GM19035 (cell line): Measurements from ENCODE around the gene LRRC66.

Source experiments
- ATAC-seq: cut with Tn5 transposase; IDR thresholded peaks from one replicate; pipeline ENCODE4 v1.9.1; 2021; ENCODE audit not compliant: unreplicated experiment

The LRRC66 gene

GRCh38 chr4:52015366-52015765, 4.8 kb downstream of the LRRC66 start:
- ATAC-seq = no peak

GRCh38 chr4:52014903-52015302, 5.3 kb downstream of the LRRC66 start:
- ATAC-seq = no peak

DNA sequence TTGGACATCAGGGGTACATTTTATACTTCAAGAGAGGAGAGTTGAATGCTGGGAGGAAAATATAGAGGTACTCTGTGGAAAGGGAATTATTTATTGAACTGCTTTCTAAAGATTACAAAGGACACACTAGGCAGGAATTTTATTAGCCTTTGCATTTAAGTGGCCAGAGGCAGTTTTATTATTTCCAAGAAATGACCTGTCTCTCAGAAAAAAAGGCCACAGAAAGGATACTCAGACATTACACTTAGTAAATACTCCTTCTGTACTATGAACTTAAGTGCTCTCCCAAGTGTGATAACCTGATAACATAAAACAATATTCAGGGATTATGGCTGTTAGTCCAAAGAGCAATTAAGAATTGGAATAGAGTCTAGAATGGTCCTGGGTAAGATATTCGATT, 7.5 kb downstream of the LRRC66 start:
- no peak for ATAC-seq

DNA sequence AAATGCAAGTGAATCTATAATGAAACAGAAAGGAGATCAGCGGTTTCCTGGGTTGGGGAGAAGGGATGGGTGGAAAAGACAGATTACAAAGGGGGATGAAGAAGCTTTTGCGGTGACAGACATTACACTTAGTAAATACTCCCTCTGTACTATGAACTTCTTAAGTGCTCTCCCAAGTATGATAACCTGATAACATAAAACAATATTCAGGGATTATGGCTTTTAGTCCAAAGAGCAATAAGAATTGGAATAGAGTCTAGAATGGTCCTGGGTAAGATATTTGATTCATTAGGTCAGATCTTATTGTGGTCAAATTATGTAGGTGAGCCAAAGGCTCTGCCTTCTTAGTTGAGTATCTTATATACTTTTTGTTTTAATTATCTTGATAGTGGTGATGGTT, 9.2 kb downstream of the LRRC66 start:
- no peak for ATAC-seq

- no peak for ATAC-seq
Observed at GRCh38 chr4:52006887-52007286, 13.3 kb downstream of the LRRC66 start.

GRCh38 chr4:52005604-52006273, 14.4 kb downstream of the LRRC66 start:
- ATAC-seq = no peak

DNA sequence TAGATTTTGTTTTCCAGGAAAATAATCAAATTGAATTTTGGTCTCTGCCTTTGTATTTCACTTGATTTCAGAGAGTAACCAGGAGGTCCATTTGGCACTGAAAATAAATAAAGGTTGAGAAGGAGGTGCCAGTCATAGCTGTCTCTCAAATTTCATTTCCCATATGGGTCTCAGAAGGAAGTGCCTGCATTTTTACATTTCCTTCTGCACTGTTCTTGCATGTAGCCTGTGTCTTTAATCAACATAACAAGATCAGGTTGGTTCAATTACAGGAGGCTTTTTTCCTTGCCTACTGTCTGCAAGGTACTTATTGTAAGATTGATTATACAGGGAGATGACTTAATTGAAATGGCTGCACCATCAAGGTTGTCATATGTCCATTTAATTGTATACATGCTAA, 15.7 kb downstream of the LRRC66 start:
- ATAC-seq = no peak

- no peak for ATAC-seq
Observed at GRCh38 chr4:52001616-52002015, 18.5 kb downstream of the LRRC66 start.

GRCh38 chr4:51999250-51999649, 20.9 kb downstream of the LRRC66 start:
- no peak for ATAC-seq

- no peak for ATAC-seq
Observed at GRCh38 chr4:51998837-51999236, 21.3 kb downstream of the LRRC66 start.

DNA sequence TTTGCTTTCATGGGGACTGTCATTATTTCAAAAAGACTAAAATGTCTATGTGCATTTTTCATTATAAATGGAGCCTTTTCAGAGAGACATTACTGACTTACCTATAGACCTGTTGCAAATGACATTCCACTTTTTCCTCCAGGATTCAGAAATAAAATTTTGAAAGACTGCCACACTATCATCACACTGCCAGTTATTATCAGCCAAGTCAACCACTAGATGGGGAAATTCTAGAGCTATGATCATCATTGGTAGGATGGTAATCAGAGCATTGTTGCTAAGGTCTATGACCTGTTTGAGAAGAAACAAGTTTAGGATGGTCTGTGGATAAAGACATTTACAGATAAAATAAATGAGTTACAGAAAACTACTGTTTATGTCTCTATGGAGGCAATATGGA, 22.5 kb downstream of the LRRC66 start:
- no peak for ATAC-seq

DNA sequence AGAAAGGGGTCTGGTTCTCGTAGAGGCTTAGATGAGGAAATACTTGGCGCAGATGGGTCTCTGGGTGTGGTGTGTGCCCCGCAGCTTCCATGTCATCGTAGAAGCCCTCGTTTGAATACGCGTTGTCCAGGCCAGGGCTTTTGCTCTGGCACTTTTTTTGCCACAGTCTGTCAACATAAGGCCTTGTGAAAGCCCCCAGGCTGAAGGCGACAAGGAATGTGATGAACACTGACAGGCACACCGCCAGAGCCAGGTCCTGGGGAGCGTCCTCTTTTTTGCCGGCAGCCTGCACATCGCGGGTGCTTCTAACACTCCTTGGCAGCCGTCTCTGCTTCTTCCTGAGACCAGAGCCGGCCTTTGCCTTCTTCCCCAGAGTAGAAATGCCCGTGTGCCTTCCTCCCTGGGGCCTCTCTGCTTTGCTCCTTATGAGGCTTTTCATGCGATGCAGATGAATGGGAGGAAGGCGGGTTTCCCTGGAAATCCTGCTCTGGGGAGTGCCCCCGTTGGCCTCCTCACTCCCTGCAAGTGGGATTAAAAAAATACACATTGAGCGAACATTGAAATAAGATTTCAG, 24.4 kb downstream of the LRRC66 start:
- ATAC-seq = no peak

DNA sequence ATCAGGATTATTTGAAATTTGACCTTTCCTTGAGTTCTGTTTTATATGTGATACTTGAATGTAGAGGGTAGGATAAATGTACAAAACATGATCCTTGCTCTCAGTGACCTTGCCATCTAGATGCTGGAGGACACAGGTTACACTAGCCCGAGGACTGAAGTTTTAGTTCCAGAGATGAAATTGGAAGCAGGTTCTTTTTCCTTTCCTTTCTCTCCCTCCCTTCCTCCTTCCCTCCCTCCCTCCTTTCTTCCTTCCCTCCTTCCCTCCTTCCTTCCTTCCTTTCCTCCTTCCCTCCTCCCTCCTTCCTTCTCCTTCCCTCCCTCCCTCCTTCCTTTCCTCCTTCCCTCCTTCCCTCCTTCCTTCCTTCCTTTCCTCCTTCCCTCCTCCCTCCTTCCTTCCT, 54.3 kb downstream of the LRRC66 start:
- no peak for ATAC-seq

DNA sequence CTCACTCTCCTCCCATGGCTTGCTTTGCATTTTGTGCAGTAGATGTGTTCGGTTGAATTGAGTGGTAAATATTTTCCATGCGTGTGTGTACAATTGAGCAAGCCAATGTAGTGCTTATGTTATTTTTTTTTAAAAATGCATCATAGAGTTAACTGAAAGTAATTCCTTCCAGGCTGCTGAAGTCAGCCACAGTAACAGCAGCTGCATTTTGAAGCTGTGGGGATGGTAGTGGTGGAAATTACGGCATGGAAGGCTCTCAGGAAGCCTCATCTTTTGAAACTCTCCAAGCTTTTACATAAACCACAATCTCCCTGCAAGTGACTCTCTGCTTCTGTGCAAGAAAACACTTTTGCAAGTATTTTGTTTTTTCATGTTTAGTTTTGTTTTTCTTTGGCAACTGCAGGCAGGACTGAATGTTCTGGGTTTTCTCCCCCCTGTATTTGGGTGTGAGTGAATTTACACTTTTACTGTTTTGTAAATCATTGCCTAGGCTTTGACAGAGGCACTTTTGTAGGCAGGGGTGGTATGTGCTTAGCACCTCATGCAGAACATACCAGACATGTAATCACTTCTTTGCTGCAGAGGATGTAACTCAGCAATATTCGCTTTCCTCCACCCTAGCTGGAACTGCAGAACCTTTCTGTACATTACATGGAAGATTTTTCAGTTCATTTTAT, 56.2 kb downstream of the LRRC66 start:
- ATAC-seq = no peak

DNA sequence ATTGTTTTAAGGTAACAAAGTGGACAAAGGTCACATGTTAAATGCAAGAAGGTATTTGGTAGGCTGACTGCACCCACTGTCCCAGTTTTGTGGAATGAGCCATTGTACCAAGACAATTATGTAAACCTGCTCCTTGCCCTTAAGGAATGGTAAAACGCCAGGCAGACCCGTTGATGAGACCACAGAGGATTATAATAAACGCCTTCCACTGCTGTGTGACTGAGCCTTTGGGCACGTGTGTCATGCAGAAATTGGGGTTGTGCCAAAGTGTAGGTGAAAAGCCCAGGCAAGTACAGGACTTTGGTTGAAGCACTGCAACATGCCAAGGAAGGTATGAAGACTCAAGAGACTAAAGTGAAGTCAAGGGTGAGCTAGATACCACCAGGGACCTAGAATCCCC, 59.7 kb downstream of the LRRC66 start:
- ATAC-seq = no peak

GRCh38 chr4:51958199-51958968, 61.8 kb downstream of the LRRC66 start:
- ATAC-seq = no peak
